Endothelial cell of umbilical vein (primary cell): ENCODE measurements around the gene HBM. TPM values are rescaled to one million over a fixed set of nuclear protein-coding genes. Genes with fewer than 3 reads are reported as not detected.
"Not testable (repeated sequence)": the region's sequence is repeated elsewhere in the genome, so short reads cannot be mapped to it uniquely, and the experiment has no call there.

Source experiments
- BruUV-seq: library from RNA; stranded (reverse); fragments of 400-500 nt; replicated peaks from 2 replicates; lab custom pipeline; 2021; lab: Mats Ljungman, UMichigan
- CTCF ChIA-PET: fragments of 300-600, 350-600 bp; sonication (Branson Sonifier 250); formaldehyde crosslinking; loops from one replicate; lab custom pipeline; 2021; ENCODE audit warnings: antibody characterized with exemption, inconsistent platforms; lab: Charles Lee
- POLR2A ChIA-PET: fragments of 300-600, 350-600 bp; sonication (Branson Sonifier 250); formaldehyde crosslinking; loops from one replicate; lab custom pipeline; 2021; ENCODE audit warnings: antibody characterized with exemption, inconsistent platforms; lab: Charles Lee
- DNase-seq: peaks from one replicate; pipeline ENCODE4 v3.0.0-alpha.2; 2011; ENCODE audit warnings: low read depth, low spot score
- FAIRE-seq: peaks from 2 replicates; lab custom pipeline; 2011; peaks lifted over from hg19 to GRCh38; lab: Jason Lieb, UNC
- H2AFZ ChIP-seq: 2 replicates; pipeline ENCODE4 v1.6.0; 2012; ENCODE audit warnings: low read depth, low read length, control low read depth, inconsistent platforms
- H3K27ac ChIP-seq: 2 replicates; pipeline ENCODE4 v1.5.1; 2011; ENCODE audit warnings: low read depth, mild to moderate bottlenecking, control low read depth, low read length, moderate library complexity; ENCODE audit not compliant: insufficient read depth
- H3K27me3 ChIP-seq, 2 experiments: 2 replicates each; pipeline versions ENCODE4 v1.6.0 to v1.6.1; 2011; ENCODE audit warnings: low read length in 2 of 2, mixed read lengths in 1 of 2; ENCODE audit not compliant: control insufficient read depth in 2 of 2, insufficient read depth in 2 of 2
- H3K36me3 ChIP-seq, 2 experiments: 2 replicates in 1 of 2; 3 replicates in 1 of 2; pipeline ENCODE4 v1.5.1; 2011; ENCODE audit warnings: low read length in 2 of 2, mild to moderate bottlenecking in 1 of 2, moderate library complexity in 1 of 2; ENCODE audit not compliant: control insufficient read depth in 2 of 2, insufficient read depth in 2 of 2; ENCODE audit errors: extremely low read depth in 1 of 2
- H3K4me1 ChIP-seq: 3 replicates; pipeline ENCODE4 v1.5.1; 2011; ENCODE audit warnings: mild to moderate bottlenecking, low read length; ENCODE audit not compliant: control insufficient read depth, insufficient read depth; ENCODE audit errors: extremely low read depth
- H3K4me2 ChIP-seq: 2 replicates; pipeline ENCODE4 v1.6.1; 2011; ENCODE audit warnings: low read length, control low read depth, mixed read lengths; ENCODE audit not compliant: insufficient read depth
- H3K4me3 ChIP-seq, 3 experiments: fragments of 200-600 bp in 1 of 3; sonication (generic), shearing (Covaris generic) in 1 of 3; replicated peaks in 1 of 3; 2 replicates each; pipeline ENCODE4 v1.5.1; 2011 to 2016; ENCODE audit warnings: control low read depth in 3 of 3, low read length in 3 of 3, mild to moderate bottlenecking in 2 of 3, inconsistent platforms in 1 of 3, low read depth in 1 of 3, moderate library complexity in 1 of 3; ENCODE audit not compliant: insufficient read depth in 1 of 3
- H3K79me2 ChIP-seq: 2 replicates; pipeline ENCODE4 v1.6.0; 2012; ENCODE audit warnings: low read length, inconsistent platforms; ENCODE audit not compliant: control insufficient read depth, insufficient read depth
- H3K9ac ChIP-seq: replicated peaks from 2 replicates; pipeline ENCODE3; 2011; ENCODE audit warnings: low read length, control low read depth; ENCODE audit not compliant: insufficient read depth; ENCODE audit errors: extremely low read depth
- H3K9me1 ChIP-seq: replicated peaks from 3 replicates; pipeline ENCODE4 v1.6.0; 2011; ENCODE audit warnings: mild to moderate bottlenecking, low read length; ENCODE audit not compliant: control insufficient read depth, insufficient read depth; ENCODE audit errors: extremely low read depth
- H3K9me3 ChIP-seq: replicated peaks from 2 replicates; pipeline ENCODE4 v1.5.1; 2012; ENCODE audit warnings: low read length, inconsistent platforms; ENCODE audit not compliant: control insufficient read depth, insufficient read depth
- H4K20me1 ChIP-seq: replicated peaks from 2 replicates; pipeline ENCODE3; 2011; ENCODE audit warnings: mild to moderate bottlenecking, low read length; ENCODE audit not compliant: control insufficient read depth, insufficient read depth; ENCODE audit errors: extremely low read depth
- EZH2 ChIP-seq: IDR thresholded peaks from 2 replicates; pipeline ENCODE4 v1.6.1; 2012; ENCODE audit warnings: borderline replicate concordance, low read depth, mild to moderate bottlenecking, moderate library complexity, low read length, inconsistent platforms; ENCODE audit not compliant: severe bottlenecking
- GATA2 ChIP-seq: IDR thresholded peaks from 2 replicates; pipeline ENCODE4 v1.7.0; 2011; ENCODE audit warnings: low read depth, mild to moderate bottlenecking, moderate library complexity, mixed read lengths, low read length; ENCODE audit not compliant: insufficient read length, insufficient read depth
- MYC ChIP-seq: IDR thresholded peaks from one replicate; pipeline ENCODE4 v1.6.1; 2011; ENCODE audit warnings: mild to moderate bottlenecking, low read depth, low read length
- dilution Hi-C: fragments of 300-500 bp; cut with MboI; formaldehyde crosslinking; loops from one replicate; pipeline ENCODE4 v1.15.0; 2019; ENCODE audit warnings: low sequenced_read_pairs; ENCODE audit not compliant: extremely low pct_ligation_motif_present
- intact Hi-C: fragments of 100-400 bp; cut with micrococcal nuclease; formaldehyde crosslinking; loops from one replicate; pipeline ENCODE4 v1.10.0; 2022
- polyA plus RNA-seq, 4 experiments: library from polyadenylated mRNA; depleted of rRNA in 3 of 4; stranded (reverse) in 3 of 4; unstranded in 1 of 4; fragments of >200 nt; gene quantifications; 2 replicates each; pipeline versions ENCODE4 v1.2.1 to v1.2.3, GENCODE V29; 2011 to 2012; ENCODE audit warnings: missing spikeins in 1 of 4
- total RNA-seq: library from RNA; stranded (reverse); gene quantifications from 2 replicates; pipeline ENCODE4 v1.2.3, GENCODE V29; 2021
- TF ChIP-seq, protein P1 (sequence below), 2 donors: IDR thresholded peaks; 1 replicate in 1 of 2; 2 replicates in 1 of 2; pipeline ENCODE4 v1.5.1; 2011; ENCODE audit warnings: low read length in 2 of 2, mild to moderate bottlenecking in 2 of 2, moderate library complexity in 2 of 2, control low read depth in 1 of 2, inconsistent platforms in 1 of 2, low read depth in 1 of 2; ENCODE audit not compliant: insufficient read depth in 1 of 2; ENCODE audit errors: extremely low read depth in 1 of 2

HBM gene
- total and polyA plus RNA-seq, 2 donors (not counting 3 experiments of a cell fraction or from before 2014, with no cell fraction given), result not detected

DNA sequence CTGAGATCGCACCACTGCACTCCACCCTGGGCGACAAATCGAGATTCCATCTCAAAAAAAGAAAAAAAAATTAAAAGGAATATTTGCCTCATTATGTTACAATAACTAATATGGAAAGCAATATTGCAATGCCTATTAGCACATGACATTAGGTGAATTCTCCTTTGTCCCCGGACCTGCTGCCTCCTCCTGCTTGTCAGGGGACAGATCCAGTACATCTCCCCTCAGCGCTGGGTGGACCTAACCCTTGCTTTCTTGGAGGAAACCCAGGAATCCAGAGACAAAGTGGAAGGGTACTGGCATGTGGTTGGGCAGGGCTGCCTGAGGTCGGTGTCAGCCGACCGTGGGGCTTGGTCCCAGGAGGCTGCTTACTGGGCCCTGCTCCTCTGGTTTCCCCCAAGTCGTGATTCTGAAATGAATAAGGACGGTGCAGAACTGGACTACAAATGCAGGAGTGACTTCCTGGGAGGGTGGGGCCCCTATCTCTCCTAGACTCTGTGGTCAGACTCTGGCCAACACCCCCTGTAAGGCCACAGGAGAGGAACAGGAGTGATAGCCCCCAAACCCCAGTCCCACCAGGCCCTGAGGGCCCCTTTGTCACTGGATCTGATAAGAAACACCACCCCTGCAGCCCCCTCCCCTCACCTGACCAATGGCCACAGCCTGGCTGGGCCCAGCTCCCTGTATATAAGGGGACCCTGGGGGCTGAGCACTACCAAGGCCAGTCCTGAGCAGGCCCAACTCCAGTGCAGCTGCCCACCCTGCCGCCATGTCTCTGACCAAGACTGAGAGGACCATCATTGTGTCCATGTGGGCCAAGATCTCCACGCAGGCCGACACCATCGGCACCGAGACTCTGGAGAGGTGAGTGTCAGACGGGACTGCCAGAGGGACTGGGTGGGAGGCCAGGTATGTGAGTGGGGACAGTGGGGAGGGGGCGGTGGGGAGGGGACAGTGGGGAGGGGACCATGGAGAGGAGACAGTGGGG is 13.3 kb upstream of the HBM start, which contains the start of gene HBZ:
HBZ (plus strand) TSS at position 504 of the 988 bp plus-strand sequence; CDS start at position 770, 266 bp downstream.
- Histone ChIP-seq H3K36me3 (no peaks in the 10 kb centered on the region), H3K4me3 (no peak within 1 kb of the TSS), H3K9me1 (no peaks in the 10 kb centered on the region), H3K79me2 (no peaks in the 10 kb centered on the region), H4K20me1 (no peaks in the 10 kb centered on the region), H3K9ac (no peak within 1 kb of the TSS), H3K9me3 (no peaks in the 10 kb centered on the region), H3K4me1 (peaks cover 9% of the 10 kb centered on the region), H3K27ac (no peak within 1 kb of the TSS), H2AFZ (no peak within 1 kb of the TSS), H3K27me3 (peaks cover 6 to 7% of the 10 kb centered on the region in 2 experiments), H3K4me2 (no peak within 1 kb of the TSS)
- no TSS peak for BruUV-seq
- CTCF ChIA-PET, result no interaction called here
- DNase-seq, result no peak
- intact Hi-C loops, result no loop called here
- dilution Hi-C loops, result no loop called here
- POLR2A ChIA-PET, result no interaction called here
- TF ChIP-seq GATA2 (no peak), EZH2 (peak; percentile 38), MYC (no peak)
- TF ChIP-seq, protein P1, sequence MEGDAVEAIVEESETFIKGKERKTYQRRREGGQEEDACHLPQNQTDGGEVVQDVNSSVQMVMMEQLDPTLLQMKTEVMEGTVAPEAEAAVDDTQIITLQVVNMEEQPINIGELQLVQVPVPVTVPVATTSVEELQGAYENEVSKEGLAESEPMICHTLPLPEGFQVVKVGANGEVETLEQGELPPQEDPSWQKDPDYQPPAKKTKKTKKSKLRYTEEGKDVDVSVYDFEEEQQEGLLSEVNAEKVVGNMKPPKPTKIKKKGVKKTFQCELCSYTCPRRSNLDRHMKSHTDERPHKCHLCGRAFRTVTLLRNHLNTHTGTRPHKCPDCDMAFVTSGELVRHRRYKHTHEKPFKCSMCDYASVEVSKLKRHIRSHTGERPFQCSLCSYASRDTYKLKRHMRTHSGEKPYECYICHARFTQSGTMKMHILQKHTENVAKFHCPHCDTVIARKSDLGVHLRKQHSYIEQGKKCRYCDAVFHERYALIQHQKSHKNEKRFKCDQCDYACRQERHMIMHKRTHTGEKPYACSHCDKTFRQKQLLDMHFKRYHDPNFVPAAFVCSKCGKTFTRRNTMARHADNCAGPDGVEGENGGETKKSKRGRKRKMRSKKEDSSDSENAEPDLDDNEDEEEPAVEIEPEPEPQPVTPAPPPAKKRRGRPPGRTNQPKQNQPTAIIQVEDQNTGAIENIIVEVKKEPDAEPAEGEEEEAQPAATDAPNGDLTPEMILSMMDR (IDR thresholded peaks at IDR 0.05; ENCODE audit: extremely low read depth in 1 of 2, insufficient read depth in 1 of 2, low read depth in 1 of 2, low read length in 2 of 2), result no peak
- no peak for FAIRE-seq

DNA sequence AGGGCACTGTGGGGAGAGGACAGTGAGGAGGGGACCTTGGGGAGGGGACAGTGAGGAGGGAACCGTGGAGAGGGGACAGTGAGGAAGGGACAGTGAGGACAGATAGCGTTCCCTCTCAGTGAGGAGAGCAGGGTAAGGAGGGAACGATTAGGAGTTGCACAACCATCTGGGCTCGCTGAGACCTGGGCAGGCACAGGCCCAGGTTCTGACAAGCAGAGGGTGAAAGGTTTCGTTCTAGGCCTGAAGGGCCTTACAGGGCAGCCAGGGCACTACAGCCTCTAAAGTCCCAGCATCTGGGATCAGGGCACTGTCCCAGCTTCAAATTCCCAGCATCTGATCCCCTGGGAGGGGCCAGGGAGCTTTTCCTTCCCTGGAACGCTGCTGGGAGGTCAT is 12.7 kb upstream of the HBM start:
- BruUV-seq, FAIRE-seq, POLR2A ChIA-PET, H3K4me3 ChIP-seq, H2AFZ ChIP-seq, H3K4me2 ChIP-seq, H3K4me1 ChIP-seq, DNase-seq, H4K20me1 ChIP-seq, H3K36me3 ChIP-seq, H3K9ac ChIP-seq, intact Hi-C loops, dilution Hi-C loops, H3K9me1 ChIP-seq, H3K9me3 ChIP-seq, H3K27ac ChIP-seq, CTCF ChIA-PET, H3K79me2 ChIP-seq, H3K27me3 ChIP-seq: not testable (repeated sequence)

DNA sequence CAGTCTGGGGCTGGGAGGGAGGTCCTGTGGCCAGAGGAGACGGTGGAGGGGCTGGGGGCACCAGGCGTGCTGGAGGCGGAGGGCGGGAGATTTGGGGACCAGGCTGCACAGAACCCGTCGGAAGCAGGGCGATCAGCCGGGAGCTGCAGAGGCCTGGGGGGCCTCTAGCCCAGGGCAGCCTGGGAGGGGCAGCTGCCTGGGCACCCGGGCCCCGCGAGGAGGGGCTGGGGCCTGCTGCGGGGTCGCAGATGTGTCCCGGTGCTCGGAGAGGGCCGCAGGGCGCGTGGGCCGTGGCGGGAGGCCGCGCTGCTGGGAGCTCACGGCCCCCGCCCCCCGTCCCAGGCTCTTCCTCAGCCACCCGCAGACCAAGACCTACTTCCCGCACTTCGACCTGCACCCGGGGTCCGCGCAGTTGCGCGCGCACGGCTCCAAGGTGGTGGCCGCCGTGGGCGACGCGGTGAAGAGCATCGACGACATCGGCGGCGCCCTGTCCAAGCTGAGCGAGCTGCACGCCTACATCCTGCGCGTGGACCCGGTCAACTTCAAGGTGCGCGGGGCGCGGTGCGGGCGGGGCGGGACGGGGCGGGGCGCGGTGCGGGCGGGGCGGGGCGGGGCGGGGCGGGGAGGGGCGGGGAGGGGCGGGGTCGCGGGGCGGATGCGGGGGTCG is 12.1 kb upstream of the HBM start:
- DNase-seq, H4K20me1 ChIP-seq, H3K4me3 ChIP-seq, H3K9me3 ChIP-seq, H2AFZ ChIP-seq, H3K27ac ChIP-seq, H3K9me1 ChIP-seq, intact Hi-C loops, H3K27me3 ChIP-seq, CTCF ChIA-PET, H3K79me2 ChIP-seq, BruUV-seq, H3K4me2 ChIP-seq, H3K9ac ChIP-seq, dilution Hi-C loops, H3K4me1 ChIP-seq, H3K36me3 ChIP-seq, POLR2A ChIA-PET: not testable (repeated sequence)
- FAIRE-seq, result peak; percentile 55
